Stimulated activated CD4-positive, alpha-beta T cell treated with anti-CD3 and anti-CD28 coated beads, Interleukin-4, amount 100 ng/mL, for 48 hours (primary cell): ENCODE data around the gene NPR1.
A peak's percentile ranks its signal among the peaks of the same experiment; 100 is the strongest.
"Not testable (repeated sequence)": the region's sequence is repeated elsewhere in the genome, so short reads cannot be mapped to it uniquely, and the experiment has no call there.

Experiments used
- DNase-seq, 2 donors: peaks; one replicate each; pipeline ENCODE4 v3.0.0-alpha.2; 2020; ENCODE audit warnings: low read depth in 2 of 2

Gene NPR1

GRCh38 chr1:153678519-153679336 is at the start of gene NPR1:
TSS of gene NPR1 (plus strand) at chr1:153678688. CDS start at chr1:153679109, 421 bp downstream.
- DNase-seq = no peak

- no peak for DNase-seq
These were observed 49.2 kb upstream of the NPR1 start for GRCh38 chr1:153629343-153629665.

GRCh38 chr1:153629971-153630370 is 48.5 kb upstream of the NPR1 start:
- DNase-seq = no peak

GRCh38 chr1:153630384-153630783 is 48.1 kb upstream of the NPR1 start:
- DNase-seq = no peak

GRCh38 chr1:153631047-153632022 is 47.2 kb upstream of the NPR1 start:
- DNase-seq = no peak

GRCh38 chr1:153633161-153633753 is 45.2 kb upstream of the NPR1 start:
- DNase-seq = no peak

- DNase-seq = peak; percentile 93 to 97
These were observed 44.5 kb upstream of the NPR1 start, which contains the start of gene CHTOP for GRCh38 chr1:153633754-153634665. TSS of gene CHTOP (plus strand) at chr1:153634066. CDS start at chr1:153636589, 2,523 bp downstream.

GRCh38 chr1:153635872-153636271 is 42.6 kb upstream of the NPR1 start:
- no peak for DNase-seq

GRCh38 chr1:153636312-153636711 is 42.2 kb upstream of the NPR1 start:
- no peak for DNase-seq

GRCh38 chr1:153638261-153638660 is 40.2 kb upstream of the NPR1 start:
- no peak for DNase-seq

- no peak for DNase-seq
These were observed 39.2 kb upstream of the NPR1 start for GRCh38 chr1:153639280-153639679.

GRCh38 chr1:153640213-153640612 is 38.3 kb upstream of the NPR1 start:
- DNase-seq = not testable (repeated sequence)

GRCh38 chr1:153640861-153641260 is 37.6 kb upstream of the NPR1 start:
- no peak for DNase-seq

GRCh38 chr1:153642161-153642560 is 36.3 kb upstream of the NPR1 start:
- DNase-seq = no peak

GRCh38 chr1:153643100-153643499 is 35.4 kb upstream of the NPR1 start:
- no peak for DNase-seq

- DNase-seq = no peak
These were observed 34.7 kb upstream of the NPR1 start for GRCh38 chr1:153643816-153644215.

- no peak for DNase-seq
These were observed 31.7 kb upstream of the NPR1 start for GRCh38 chr1:153646672-153647345.

GRCh38 chr1:153647346-153647714 is 31.2 kb upstream of the NPR1 start:
- no peak for DNase-seq

GRCh38 chr1:153648000-153648643 is 30.4 kb upstream of the NPR1 start:
- no peak for DNase-seq
